GM12891 (cell line): ENCODE measurements around the gene MICALL2.

Source experiments
- PAX5 ChIP-seq: IDR thresholded peaks from 2 replicates; pipeline ENCODE4 v1.6.1; 2011; ENCODE audit warnings: low read length, moderate library complexity, mild to moderate bottlenecking; ENCODE audit not compliant: insufficient read depth, severe bottlenecking
- POLR2A ChIP-seq: IDR thresholded peaks from 2 replicates; pipeline ENCODE4 v1.6.1; 2011; ENCODE audit warnings: low read depth, low read length, control low read depth
- POU2F2 ChIP-seq: IDR thresholded peaks from 2 replicates; pipeline ENCODE4 v1.6.1; 2011; ENCODE audit warnings: low read depth, mild to moderate bottlenecking, control low read depth, low read length, moderate library complexity

- no peak for TF ChIP-seq POLR2A
- no peak for TF ChIP-seq POU2F2
- TF ChIP-seq PAX5 = no peak
These were observed 24.6 kb upstream of the MICALL2 start for GRCh38 chr7:1483536-1484505.
